ENCODE measurements around the gene GANC. TPM values are rescaled to one million over a fixed set of nuclear protein-coding genes. Genes with fewer than 3 reads are reported as not detected.

GANC gene
- total RNA-seq, 1 donor: 32.5 TPM

- H3K4me3 ChIP-seq (ENCODE audit: low read depth, low read length): no peak overlapping the region
- DNase-seq (ENCODE audit: low read depth): no peak
- no peak for TF ChIP-seq CTCF (IDR thresholded peaks at IDR 0.05; ENCODE audit: insufficient read depth, low read length)
Measured at GRCh38 chr15:42354824-42355223, 81.8 kb downstream of the GANC start.

GRCh38 chr15:42355291-42355690, 82.3 kb downstream of the GANC start:
- H3K4me3 ChIP-seq (ENCODE audit: low read depth, low read length): no peak overlapping the region
- no peak for DNase-seq (ENCODE audit: low read depth)
- no peak for TF ChIP-seq CTCF (IDR thresholded peaks at IDR 0.05; ENCODE audit: insufficient read depth, low read length)

- DNase-seq (ENCODE audit: low read depth): no peak
- TF ChIP-seq CTCF (IDR thresholded peaks at IDR 0.05; ENCODE audit: insufficient read depth, low read length): no peak
- H3K4me3 ChIP-seq (ENCODE audit: low read depth, low read length): no peak overlapping the region
Measured at GRCh38 chr15:42356851-42357250, 83.8 kb downstream of the GANC start.

GRCh38 chr15:42358141-42358540, 85.1 kb downstream of the GANC start:
- no peak for TF ChIP-seq CTCF (IDR thresholded peaks at IDR 0.05; ENCODE audit: insufficient read depth, low read length)

GRCh38 chr15:42359249-42359648, 86.2 kb downstream of the GANC start, which contains the start of gene CAPN3:
Gene CAPN3 (plus strand): TSS chr15:42359501. CDS start chr15:42359806, 305 bp downstream.
- no peak for DNase-seq (ENCODE audit: low read depth)
- TF ChIP-seq CTCF (IDR thresholded peaks at IDR 0.05; ENCODE audit: insufficient read depth, low read length): no peak
- H3K4me3 ChIP-seq (ENCODE audit: low read depth, low read length): no peak within 1 kb of the TSS

More at GRCh38 chr15:42358141-42358540, 85.1 kb downstream of the GANC start:
- no peak overlapping the region for H3K4me3 ChIP-seq (ENCODE audit: low read depth, low read length)
- no peak for DNase-seq (ENCODE audit: low read depth)

GRCh38 chr15:42359985-42360384, 87.0 kb downstream of the GANC start:
- DNase-seq (ENCODE audit: low read depth): no peak
- TF ChIP-seq CTCF (IDR thresholded peaks at IDR 0.05; ENCODE audit: insufficient read depth, low read length): no peak
- no peak overlapping the region for H3K4me3 ChIP-seq (ENCODE audit: low read depth, low read length)

- H3K4me3 ChIP-seq (ENCODE audit: low read depth, low read length): no peak overlapping the region
- no peak for DNase-seq (ENCODE audit: low read depth)
- no peak for TF ChIP-seq CTCF (IDR thresholded peaks at IDR 0.05; ENCODE audit: insufficient read depth, low read length)
Measured at GRCh38 chr15:42360535-42361112, 87.6 kb downstream of the GANC start.

Measured in fibroblast of the aortic adventitia (primary cell).